Left kidney (tissue), 2 donors: ENCODE measurements around the gene ADM2. TPM values are rescaled to one million over a fixed set of nuclear protein-coding genes. Genes with fewer than 3 reads are reported as not detected.

Experiments used
- DNase-seq: peaks from one replicate; pipeline ENCODE4 v3.0.0-alpha.2; 2013
- polyA plus RNA-seq: library from polyadenylated mRNA; unstranded; fragments of 120-200 nt; gene quantifications from one replicate; pipeline ENCODE4 v1.2.1, GENCODE V29; 2013; ENCODE audit not compliant: insufficient read length

The ADM2 gene
- polyA plus RNA-seq, 1 donor, result 4.8 TPM

DNA sequence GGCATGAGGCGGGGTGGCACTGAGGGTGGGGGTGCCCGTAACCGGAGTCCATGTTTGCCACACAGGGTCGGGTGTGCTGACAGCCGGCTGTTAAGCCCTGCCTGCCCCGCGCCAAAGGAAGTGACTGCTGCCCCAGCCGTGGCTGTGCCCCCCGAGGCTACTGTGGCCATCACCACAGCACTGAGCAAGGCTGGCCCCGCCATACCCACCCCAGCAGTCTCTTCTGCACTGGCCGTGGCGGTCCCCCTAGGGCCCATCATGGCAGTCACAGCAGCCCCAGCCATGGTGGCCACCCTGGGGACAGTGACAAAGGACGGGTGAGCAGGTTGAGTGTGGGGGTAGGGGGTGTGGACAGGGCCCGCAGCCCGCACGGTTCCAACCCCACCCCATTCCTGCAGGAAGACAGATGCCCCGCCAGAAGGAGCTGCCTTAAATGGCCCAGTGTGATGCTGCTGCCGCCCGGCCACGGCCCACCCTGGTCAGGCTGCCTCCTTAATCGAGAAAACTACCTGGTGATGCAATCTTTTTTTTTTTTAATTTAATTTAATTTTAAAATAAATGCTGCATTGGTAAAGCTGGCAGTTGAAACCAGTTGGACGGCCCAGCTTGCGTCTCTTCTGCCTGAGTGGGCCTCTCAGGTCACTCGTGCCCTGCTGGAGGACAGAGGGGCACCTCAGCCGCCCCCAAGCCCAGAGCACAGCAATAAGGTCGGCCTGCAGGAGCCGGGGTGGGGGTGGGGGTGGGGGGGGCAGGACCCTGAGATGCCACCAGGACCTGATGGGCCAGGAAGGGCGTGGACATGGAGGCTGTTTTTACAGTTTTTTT, 37.3 kb upstream of the ADM2 start:
- no peak for DNase-seq

GRCh38 chr22:50444663-50445062, 36.7 kb upstream of the ADM2 start:
- DNase-seq, result no peak

DNA sequence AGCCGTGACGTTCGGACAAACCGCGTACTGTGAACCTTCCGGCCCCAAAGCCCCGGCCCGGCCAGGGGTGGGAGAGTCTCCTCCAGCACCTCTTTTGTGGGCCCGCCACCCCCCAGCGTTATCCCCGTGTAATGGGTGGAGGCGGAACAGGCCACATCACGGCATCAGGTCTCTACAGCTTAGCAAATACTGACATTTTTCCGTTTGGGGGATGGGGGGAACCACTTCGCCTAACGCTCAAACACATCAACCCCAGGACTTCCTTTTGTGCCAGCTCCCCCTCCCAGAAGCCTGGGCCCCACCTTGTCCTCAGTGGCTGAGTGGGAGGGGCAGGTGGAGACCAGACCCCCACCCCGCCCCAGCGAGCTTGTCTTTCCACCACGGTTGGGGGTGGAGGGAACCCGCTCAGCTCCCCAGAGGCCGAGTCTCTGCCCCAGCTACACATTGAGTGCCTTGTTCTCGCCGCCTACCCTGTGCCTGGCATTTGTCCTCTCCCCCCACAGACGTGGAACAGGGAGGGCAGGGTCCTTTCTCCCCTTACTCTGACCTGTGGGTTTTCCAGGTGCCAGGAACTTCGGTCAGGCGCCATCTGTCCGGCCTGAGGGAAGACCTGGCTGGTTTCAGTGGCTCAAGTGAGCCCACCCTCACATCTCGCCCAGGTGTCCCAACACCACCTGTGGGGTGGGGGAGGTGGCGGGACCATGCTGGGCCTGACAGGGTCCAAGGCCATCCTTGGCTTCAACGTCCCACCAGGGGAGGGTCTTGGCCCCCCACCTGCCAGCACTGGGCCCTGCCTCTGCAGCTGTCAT, 36.1 kb upstream of the ADM2 start:
- no peak for DNase-seq

- no peak for DNase-seq
Measured at GRCh38 chr22:50445880-50446707, 35.2 kb upstream of the ADM2 start.

DNA sequence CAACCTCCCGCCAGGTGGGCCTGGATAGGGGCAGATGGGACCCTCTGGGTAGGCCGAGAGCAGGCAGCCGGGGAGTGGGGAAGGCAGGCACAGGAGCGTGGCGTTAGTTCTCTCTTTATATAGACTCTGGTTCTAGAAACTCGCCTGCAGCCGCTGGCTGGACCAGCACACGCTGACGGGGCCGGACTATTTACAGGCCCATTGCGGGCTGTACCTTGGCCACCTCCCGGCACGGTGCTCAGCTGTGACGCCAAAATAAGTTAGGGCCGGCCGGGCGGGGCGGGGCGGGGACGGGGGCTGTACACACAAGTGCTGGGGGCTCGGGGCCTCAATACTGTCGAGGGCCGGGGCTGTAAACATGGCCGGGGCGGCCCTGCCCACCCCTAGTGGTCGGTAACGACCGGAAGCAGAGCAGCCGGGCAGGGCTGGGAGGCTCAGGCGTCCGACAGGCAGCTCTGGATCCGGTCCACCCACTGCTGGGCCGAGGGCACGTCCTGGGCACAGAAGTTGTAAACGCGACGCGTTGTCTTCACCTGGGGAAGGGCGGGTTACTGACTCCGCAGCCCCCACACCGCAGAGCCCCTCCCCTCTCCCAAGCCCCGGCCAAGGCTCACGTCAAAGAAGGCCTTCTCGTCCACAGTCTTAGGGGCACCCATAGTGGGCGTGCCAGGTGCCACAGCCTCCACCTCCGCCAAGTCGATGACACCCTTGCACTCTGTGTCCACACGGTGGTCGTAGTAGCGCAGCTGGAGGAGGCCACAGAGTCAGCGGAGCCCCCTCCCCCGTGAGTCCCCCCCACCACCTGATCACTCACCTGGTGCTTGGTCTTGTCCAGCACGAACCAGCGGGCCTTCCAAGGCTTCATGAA, 34.4 kb upstream of the ADM2 start:
- DNase-seq, result no peak

- no peak for DNase-seq
Measured at GRCh38 chr22:50447576-50448551, 33.5 kb upstream of the ADM2 start.

DNA sequence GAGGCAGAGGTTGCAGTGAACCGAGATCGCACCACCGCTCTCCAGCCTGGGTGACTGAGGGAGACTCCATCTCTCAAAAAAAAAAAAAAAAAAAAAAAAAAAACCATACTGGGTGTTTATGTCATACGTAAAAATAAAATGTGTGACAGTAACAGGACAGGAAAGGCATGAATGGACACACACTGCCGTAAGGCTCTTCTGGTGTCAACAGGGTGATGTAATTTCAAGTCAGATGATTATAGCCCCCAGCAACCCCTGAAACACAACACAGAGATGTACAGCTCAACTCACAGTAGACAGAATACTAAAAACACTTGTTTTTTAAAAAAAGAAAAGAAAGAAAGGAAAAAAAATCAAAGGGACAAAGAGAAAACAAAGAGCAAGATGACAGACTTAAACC, 28.7 kb upstream of the ADM2 start:
- DNase-seq, result no peak

DNA sequence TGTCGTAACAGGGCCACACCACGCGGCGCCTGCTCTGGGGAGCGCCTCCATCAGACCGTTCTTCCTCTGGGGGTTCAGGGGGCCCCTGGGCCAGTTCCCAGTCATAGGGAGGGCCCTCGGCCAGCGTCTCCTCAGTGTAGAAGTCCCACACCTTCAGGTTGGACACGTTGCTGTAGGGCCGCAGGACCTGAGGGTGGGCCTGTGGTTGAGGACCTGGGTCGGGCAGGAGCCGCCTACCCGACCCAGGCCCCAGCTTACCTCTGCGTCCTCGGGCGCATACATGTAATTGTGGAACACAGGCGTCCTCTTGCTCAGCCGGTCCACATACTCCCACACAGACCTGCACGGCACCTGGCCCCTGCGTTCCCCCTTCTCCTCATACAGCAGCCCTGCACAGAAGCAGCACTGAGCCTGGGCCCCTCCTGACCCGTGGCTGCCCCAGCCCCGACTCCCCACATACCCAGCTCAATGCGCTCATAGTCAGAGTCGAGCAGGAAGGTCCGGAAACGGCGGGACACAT, 26.7 kb upstream of the ADM2 start:
- DNase-seq, result no peak

DNA sequence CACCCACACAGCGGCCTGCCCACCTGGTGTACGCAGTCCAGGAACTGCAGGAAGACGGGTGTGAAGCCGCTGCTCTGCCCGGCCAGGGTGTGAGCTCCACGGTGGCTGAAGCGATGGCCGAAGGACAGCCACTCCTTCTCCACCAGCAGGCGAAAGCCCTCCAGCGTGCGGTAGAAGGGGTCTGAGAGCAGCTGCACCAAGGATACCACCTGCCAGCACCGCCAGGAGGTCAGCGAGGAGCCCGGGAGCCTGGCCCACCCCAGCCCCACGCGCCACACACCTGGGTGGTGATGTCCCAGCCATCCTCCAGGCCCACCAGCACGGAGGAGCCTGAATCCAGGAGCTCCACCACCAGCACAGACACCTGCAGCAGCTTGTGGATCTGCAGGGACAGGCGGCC, 26.1 kb upstream of the ADM2 start:
- no peak for DNase-seq

GRCh38 chr22:50456026-50456425, 25.3 kb upstream of the ADM2 start:
- no peak for DNase-seq

GRCh38 chr22:50456466-50457234, 24.7 kb upstream of the ADM2 start:
- DNase-seq, result no peak

DNA sequence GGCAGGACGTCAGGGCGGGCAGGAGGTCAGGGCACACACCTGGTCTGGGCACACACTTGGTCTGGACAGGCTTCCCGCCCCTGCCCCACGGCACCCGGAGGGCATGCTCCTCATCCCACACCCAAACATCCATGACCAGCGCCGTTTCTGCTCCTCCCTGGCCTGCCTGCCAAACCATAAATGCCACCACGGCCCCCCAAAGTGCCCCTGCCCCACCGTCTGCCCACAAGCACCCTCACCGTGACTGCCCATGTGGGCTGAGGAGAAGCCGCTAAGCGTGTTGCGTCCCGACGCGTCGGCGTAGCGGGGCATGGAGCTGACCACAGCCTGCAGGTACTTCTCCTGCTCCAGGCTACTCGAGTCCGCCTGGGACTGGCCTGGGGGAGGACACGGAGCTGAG, 22.3 kb upstream of the ADM2 start:
- no peak for DNase-seq

GRCh38 chr22:50459496-50460140, 21.7 kb upstream of the ADM2 start:
- DNase-seq, result no peak

DNA sequence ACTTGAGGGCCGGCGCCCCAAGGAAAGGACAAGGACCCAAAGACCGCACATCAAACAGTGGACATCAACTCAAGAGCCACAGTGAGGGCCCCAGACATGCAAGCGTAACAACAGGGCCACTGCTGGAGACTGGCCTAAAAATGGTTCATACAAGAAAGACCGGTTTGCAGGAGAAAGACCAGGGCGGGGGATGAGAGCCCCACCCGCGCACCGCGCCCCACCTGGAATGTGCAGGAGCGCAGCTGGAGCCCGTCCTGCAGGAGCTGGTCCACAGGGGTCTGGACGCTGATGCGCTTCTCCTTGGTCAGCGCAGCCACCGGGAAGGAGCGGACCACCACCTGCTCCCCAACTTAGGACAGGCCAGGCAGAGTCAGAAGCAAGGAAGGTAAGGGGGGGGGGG, 20.4 kb upstream of the ADM2 start:
- DNase-seq, result no peak

GRCh38 chr22:50461536-50461935, 19.8 kb upstream of the ADM2 start:
- DNase-seq, result no peak

DNA sequence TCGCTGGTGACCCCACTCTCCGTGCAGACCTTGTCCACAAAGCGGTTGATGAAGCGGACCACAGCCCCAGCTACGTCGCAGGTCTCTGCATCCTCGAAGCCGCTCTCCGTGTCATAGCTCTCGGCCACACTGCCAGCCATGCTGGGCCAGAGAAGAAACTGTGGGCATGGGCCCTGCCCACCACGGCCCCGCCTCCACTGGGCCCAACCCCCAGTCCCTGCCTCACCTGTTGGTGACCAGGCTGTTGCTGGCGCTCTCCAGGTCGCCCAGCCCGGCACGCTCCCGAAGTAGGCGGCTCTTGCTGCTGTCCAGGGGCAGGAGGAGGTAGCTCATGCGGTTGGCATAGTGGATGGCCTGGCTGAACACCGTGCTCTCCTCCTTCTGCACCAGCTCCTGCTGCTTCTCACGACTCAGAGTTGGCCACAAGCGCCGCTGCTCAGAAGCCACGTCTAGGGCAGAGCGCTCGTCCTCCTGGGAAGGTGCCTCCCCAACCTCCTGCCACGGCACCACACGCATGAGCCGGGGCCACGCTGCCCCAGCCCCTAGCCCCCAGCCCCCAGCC, 19.3 kb upstream of the ADM2 start:
- DNase-seq, result no peak

DNA sequence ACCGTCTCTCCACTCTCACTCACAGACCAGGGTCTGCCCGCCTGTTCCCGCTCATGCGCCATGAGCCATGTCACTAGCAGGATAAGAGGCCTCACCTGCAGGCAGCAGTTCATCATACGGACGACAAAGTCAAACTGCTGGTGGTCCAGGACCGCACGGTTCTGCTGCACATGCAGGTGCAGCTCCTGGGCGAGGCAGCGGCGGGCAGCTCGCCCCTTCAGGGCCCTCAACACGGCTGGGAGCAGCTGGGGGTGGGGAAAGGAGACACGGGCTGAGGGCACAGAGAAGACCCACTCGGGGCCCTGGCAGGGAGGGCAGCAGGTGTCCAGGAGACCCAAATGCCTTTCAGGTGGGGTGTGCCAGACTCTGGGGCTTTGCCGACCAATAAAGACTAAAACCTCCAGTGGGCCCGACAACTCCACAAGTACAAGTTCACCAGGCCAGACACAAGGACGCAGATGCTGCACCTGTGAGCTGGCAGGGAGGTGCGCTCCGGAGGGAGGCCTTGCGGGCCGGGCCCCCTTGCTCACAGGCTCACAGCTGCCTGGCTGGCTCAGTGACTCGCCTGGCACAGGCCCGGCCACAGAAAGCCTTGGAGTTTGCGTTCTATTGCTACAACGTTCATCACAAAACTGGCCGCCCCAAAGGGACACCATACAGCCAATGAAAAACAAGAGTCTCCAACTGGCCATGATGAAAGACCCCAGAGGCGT, 18.0 kb upstream of the ADM2 start:
- no peak for DNase-seq

- DNase-seq, result no peak
Measured at GRCh38 chr22:50464451-50464850, 16.9 kb upstream of the ADM2 start.
